Colonic mucosa (tissue), 4 donors: ENCODE data around the gene ZNF655. TPM values are rescaled to one million over a fixed set of nuclear protein-coding genes. Genes with fewer than 3 reads are reported as not detected.

Experiments
- DNase-seq: peaks from one replicate; pipeline ENCODE4 v3.0.0-alpha.2; 2020
- H3K27ac ChIP-seq: fragments of 200-600 bp; one replicate; pipeline ENCODE4 v1.8.0; 2021
- H3K27me3 ChIP-seq: fragments of 200-600 bp; one replicate; pipeline ENCODE4 v1.8.0; 2021
- H3K36me3 ChIP-seq: fragments of 200-600 bp; one replicate; pipeline ENCODE4 v1.8.0; 2021
- H3K4me1 ChIP-seq: fragments of 200-600 bp; one replicate; pipeline ENCODE4 v1.8.0; 2021; ENCODE audit warnings: mild to moderate bottlenecking
- H3K4me3 ChIP-seq: fragments of 200-600 bp; one replicate; pipeline ENCODE4 v1.8.0; 2021
- H3K9ac ChIP-seq, 2 donors: one replicate each; pipeline ENCODE4 v1.7.0; 2013; ENCODE audit warnings: control low read depth in 2 of 2, low read depth in 2 of 2, low read length in 2 of 2
- H3K9me3 ChIP-seq: fragments of 200-600 bp; one replicate; pipeline ENCODE4 v1.8.0; 2021
- CTCF ChIP-seq: fragments of 200-600 bp; IDR thresholded peaks from one replicate; pipeline ENCODE4 v1.8.0; 2022; ENCODE audit warnings: antibody characterized with exemption, mild to moderate bottlenecking
- intact Hi-C: fragments of 100-400 bp; cut with DNase I; formaldehyde crosslinking; loops from one replicate; pipeline ENCODE4 v1.14.1; 2022
- total RNA-seq, 2 donors: library from RNA; stranded (reverse); fragmentation: NEBNext Ultra II Directional in 1 of 2; extraction: Animal tissue kit (Norgen Biotek cat#: 25700) in 1 of 2; gene quantifications; one replicate each; pipeline ENCODE4 v1.2.1, GENCODE V29; 2021
- donor health status: healthy.
- donor health status: DM: no; HTN: no; CAD: no.
- donor health status: DM: no; HTN: no; CAD: no.

ZNF655 gene
- total RNA-seq, 2 donors from 2014 or later: 41.8 to 50.7 TPM

- Histone ChIP-seq H3K27ac (no peak overlapping the region), H3K9me3 (no peaks in the 10 kb centered on the region), H3K4me3 (no peak overlapping the region), H3K4me1 (no peaks in the 10 kb centered on the region), H3K27me3 (no peaks in the 10 kb centered on the region), H3K36me3 (peaks cover 19% of the 10 kb centered on the region), H3K9ac (no peak overlapping the region)
- no peak for TF ChIP-seq CTCF
- no peak for DNase-seq
- intact Hi-C loops: no loop called here
Measured at GRCh38 chr7:99625321-99625720, 66.9 kb downstream of the ZNF655 start.

- Histone ChIP-seq H3K27me3 (no peaks in the 10 kb centered on the region), H3K4me1 (no peaks in the 10 kb centered on the region), H3K4me3 (no peak overlapping the region), H3K9ac (no peak overlapping the region), H3K36me3 (peaks cover 24% of the 10 kb centered on the region), H3K9me3 (no peaks in the 10 kb centered on the region), H3K27ac (no peak overlapping the region)
- intact Hi-C loops: no loop called here
- no peak for TF ChIP-seq CTCF
- no peak for DNase-seq
Measured at GRCh38 chr7:99625961-99626360, 67.5 kb downstream of the ZNF655 start.

Other genes with a start within 250 kb of the ZNF655 start
- 100 to 1,000 TPM; 173 to 231 TPM for gene ARPC1A, start 232.7 kb upstream of the ZNF655 start, total RNA-seq
- gene ARPC1B, start 183.9 kb upstream of the ZNF655 start, total RNA-seq: 100 to 1,000 TPM; 141 to 143 TPM
- gene PDAP1, start 150.0 kb upstream of the ZNF655 start, total RNA-seq: 100 to 1,000 TPM in 1 of 2 donors, 10 to 100 TPM in 1; 79.7 to 133 TPM
- 100 to 1,000 TPM in 1 of 2 donors, 10 to 100 TPM in 1; 82.8 to 113 TPM for gene BUD31, start 149.7 kb upstream of the ZNF655 start, total RNA-seq
- gene PTCD1, start 119.8 kb upstream of the ZNF655 start, total RNA-seq: 1 to 10 TPM; 4.5 to 7.6 TPM
- gene CPSF4, start 119.7 kb upstream of the ZNF655 start, total RNA-seq: 10 to 100 TPM; 16.6 to 39.2 TPM
- 100 to 1,000 TPM; 392 to 534 TPM for gene ATP5MF, start 92.5 kb upstream of the ZNF655 start, total RNA-seq
- gene ZNF789, start 85.8 kb upstream of the ZNF655 start, total RNA-seq: 10 to 100 TPM in 1 of 2 donors, 1 to 10 TPM in 1; 9.0 to 23.0 TPM
- 10 to 100 TPM; 26.4 to 29.8 TPM for gene ZNF394, start 58.4 kb upstream of the ZNF655 start, total RNA-seq
- 1 to 10 TPM; 5.6 to 6.6 TPM for gene ZKSCAN5, start 54.0 kb upstream of the ZNF655 start, total RNA-seq
- gene FAM200A, start 6.5 kb upstream of the ZNF655 start, total RNA-seq: 1 to 10 TPM; 4.1 to 5.0 TPM
- gene TMEM225B, start 39.6 kb downstream of the ZNF655 start, total RNA-seq: under 1 TPM in 1 of 2 donors, not detected in 1; 0.74 TPM
- 10 to 100 TPM; 10.4 to 20.2 TPM for gene ZSCAN25, start 58.3 kb downstream of the ZNF655 start, total RNA-seq
- gene CYP3A5, start 121.4 kb downstream of the ZNF655 start, total RNA-seq: 100 to 1,000 TPM in 1 of 2 donors, 10 to 100 TPM in 1; 52.6 to 112 TPM
- gene CYP3A7, start 176.6 kb downstream of the ZNF655 start, total RNA-seq: not detected
- gene CYP3A4, start 225.5 kb downstream of the ZNF655 start, total RNA-seq: 1 to 10 TPM in 1 of 2 donors, under 1 TPM in 1; 0.67 to 1.4 TPM